Ovary (tissue), 9 donors: Measurements from ENCODE around the gene CMIP. TPM values are rescaled to one million over a fixed set of nuclear protein-coding genes. Genes with fewer than 3 reads are reported as not detected.
A peak's percentile ranks its signal among the peaks of the same experiment; 100 is the strongest.

Source experiments
- DNase-seq, 5 donors: peaks; one replicate each; pipeline ENCODE4 v3.0.0-alpha.2; 2019 to 2020
- H3K27ac ChIP-seq, 2 donors: fragments of 200-600 bp; one replicate each; pipeline versions ENCODE4 v1.5.1 to v1.8.0; 2019 to 2022
- H3K27me3 ChIP-seq: fragments of 200-600 bp; one replicate; pipeline ENCODE4 v1.8.0; 2022
- H3K36me3 ChIP-seq: fragments of 200-600 bp; sonication (generic); one replicate; pipeline ENCODE4 v1.5.1; 2019
- H3K4me1 ChIP-seq: one replicate; pipeline ENCODE4 v1.8.1; 2013; ENCODE audit warnings: mild to moderate bottlenecking, moderate library complexity; ENCODE audit not compliant: insufficient read depth
- H3K4me3 ChIP-seq: fragments of 200-600 bp; sonication (generic); one replicate; pipeline ENCODE4 v1.5.1; 2017
- H3K9me3 ChIP-seq, 2 donors: fragments of 200-600 bp in 1 of 2; sonication (generic) in 1 of 2; one replicate each; pipeline versions ENCODE4 v1.5.1 to v1.8.1; 2013 to 2019; ENCODE audit warnings: mild to moderate bottlenecking in 1 of 2, moderate library complexity in 1 of 2
- EP300 ChIP-seq: sonication (generic); formaldehyde crosslinking; IDR thresholded peaks from one replicate; pipeline ENCODE4 v1.6.1; 2017; ENCODE audit warnings: antibody characterized with exemption
- POLR2A ChIP-seq: fragments of 450-650 bp; IDR thresholded peaks from one replicate; pipeline ENCODE4 v1.6.1; 2017; ENCODE audit warnings: antibody characterized with exemption, mild to moderate bottlenecking, moderate library complexity
- WGBS, 3 donors: extraction: QIAGEN DNeasy Blood & Tissue Kit in 1 of 3; methylation state at CpG; one replicate each; pipeline versions ENCODE4 v1.1.5 to v1.1.7; 2013 to 2017; 5-methylcytosine and 5-hydroxymethylcytosine counted together
- intact Hi-C, 4 donors: fragments of 100-400 bp; cut with DNase I; formaldehyde crosslinking; loops; one replicate each; pipeline versions ENCODE4 v1.11.0 to v1.15.1; 2022 to 2023
- polyA plus RNA-seq, 2 donors: library from polyadenylated mRNA; stranded (reverse); fragments of 200-250 nt in 1 of 2; fragments of 350-450 nt in 1 of 2; fragmentation: Illumina TruSeq in 1 of 2; extraction: RNeasy Lipid Tissue Mini Kit (QIAGEN cat#74804) in 1 of 2; gene quantifications; one replicate each; pipeline ENCODE4 v1.2.3, GENCODE V29; 2013 to 2014
- total RNA-seq, 7 donors: library from RNA; depleted of rRNA in 2 of 7; stranded (reverse); fragments of >200 nt in 2 of 7; fragmentation: NEBNext Ultra II Directional in 3 of 7; extraction: Animal tissue kit (Norgen Biotek cat#: 25700) in 3 of 7; gene quantifications; one replicate each; pipeline versions ENCODE4 v1.1.0 to v1.2.4, GENCODE V29; 2016 to 2023
- TF ChIP-seq, protein P1 (sequence below), 3 donors: fragments of 450-650 bp in 2 of 3; fragments of 200-600 bp in 1 of 3; IDR thresholded peaks; one replicate each; pipeline versions ENCODE4 v1.5.1 to v1.8.0; 2016 to 2022; ENCODE audit warnings: antibody characterized with exemption in 3 of 3, mild to moderate bottlenecking in 1 of 3
- donor health status: DM: no; HTN: no; CAD: no; lungs with moderate emphysema.
- donor health status: DM: no; HTN: no; CAD: no.
- donor health status: Bipolar disorder and iron deficiency.
- donor health status: DM: yes; HTN: yes; CAD: no.
- donor health status: DM: no; HTN: no; CAD: no.
- donor health status: DM: yes; HTN: yes; CAD: no.

Gene CMIP
- total and polyA plus RNA-seq, 9 donors: 19.4 to 68.2 (median 38.7) TPM

DNA sequence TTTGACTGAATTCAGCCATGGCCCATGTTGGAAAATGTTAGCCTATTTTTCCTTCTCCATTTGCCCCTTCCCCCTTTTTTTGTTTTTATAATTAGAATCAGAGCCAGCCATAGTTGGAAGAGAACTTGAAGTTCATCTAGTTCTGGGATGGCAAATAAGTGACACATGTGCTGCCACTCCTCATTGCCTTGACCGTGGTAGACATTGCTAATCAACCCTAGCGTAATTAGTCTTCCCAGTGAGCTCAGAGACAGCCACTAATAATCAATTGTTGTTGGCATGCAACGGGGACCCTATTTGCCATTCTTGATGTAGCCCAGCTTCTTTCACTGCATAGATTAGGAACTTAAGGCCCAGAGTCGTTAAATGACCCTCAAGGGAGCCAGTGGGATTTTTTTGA is 16.6 kb downstream of the CMIP start:
- no peak for DNase-seq
- Histone ChIP-seq H3K4me1 (peaks cover 12% of the 10 kb centered on the region), H3K27ac (no peak overlapping the region), H3K36me3 (no peaks in the 10 kb centered on the region), H3K4me3 (no peak overlapping the region), H3K27me3 (no peaks in the 10 kb centered on the region), H3K9me3 (no peaks in the 10 kb centered on the region)
- WGBS, 3 donors: 91 to 100% (median 96%) methylated on average over 4 of the region's 4 CpGs
- TF ChIP-seq POLR2A: no peak
- TF ChIP-seq, protein P1, sequence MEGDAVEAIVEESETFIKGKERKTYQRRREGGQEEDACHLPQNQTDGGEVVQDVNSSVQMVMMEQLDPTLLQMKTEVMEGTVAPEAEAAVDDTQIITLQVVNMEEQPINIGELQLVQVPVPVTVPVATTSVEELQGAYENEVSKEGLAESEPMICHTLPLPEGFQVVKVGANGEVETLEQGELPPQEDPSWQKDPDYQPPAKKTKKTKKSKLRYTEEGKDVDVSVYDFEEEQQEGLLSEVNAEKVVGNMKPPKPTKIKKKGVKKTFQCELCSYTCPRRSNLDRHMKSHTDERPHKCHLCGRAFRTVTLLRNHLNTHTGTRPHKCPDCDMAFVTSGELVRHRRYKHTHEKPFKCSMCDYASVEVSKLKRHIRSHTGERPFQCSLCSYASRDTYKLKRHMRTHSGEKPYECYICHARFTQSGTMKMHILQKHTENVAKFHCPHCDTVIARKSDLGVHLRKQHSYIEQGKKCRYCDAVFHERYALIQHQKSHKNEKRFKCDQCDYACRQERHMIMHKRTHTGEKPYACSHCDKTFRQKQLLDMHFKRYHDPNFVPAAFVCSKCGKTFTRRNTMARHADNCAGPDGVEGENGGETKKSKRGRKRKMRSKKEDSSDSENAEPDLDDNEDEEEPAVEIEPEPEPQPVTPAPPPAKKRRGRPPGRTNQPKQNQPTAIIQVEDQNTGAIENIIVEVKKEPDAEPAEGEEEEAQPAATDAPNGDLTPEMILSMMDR (IDR thresholded peaks at IDR 0.05): no peak
- no peak for TF ChIP-seq EP300
- intact Hi-C loops: loop anchor here in 1 of 4 donors (5.0 kb wide), 1 partner anchor 191 kb away; no protein-coding TSS in a partner anchor

DNA sequence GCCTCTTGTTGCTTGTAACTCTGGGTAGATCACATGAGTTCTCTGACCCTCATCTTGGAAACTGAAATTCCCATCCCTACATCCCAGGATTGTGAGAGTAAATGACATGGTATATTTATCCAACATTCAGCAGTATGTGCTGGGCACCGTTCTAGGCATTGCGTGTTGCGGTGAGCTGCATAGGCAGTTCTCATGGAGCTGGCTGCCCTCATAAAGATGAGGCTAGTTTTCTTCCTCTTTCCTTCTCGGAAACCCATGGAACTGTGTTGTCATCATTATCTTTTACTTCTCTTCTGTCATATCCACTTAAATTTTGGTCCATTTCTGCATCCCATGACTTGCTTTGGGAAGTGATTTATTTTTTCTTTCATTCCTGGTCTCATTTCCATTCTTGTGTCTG is 17.2 kb downstream of the CMIP start:
- intact Hi-C loops: loop anchor here in 1 of 4 donors (5.0 kb wide), 1 partner anchor 191 kb away; no protein-coding TSS in a partner anchor
- H3K27ac ChIP-seq: no peak overlapping the region
- H3K4me1 ChIP-seq: peaks cover 12% of the 10 kb centered on the region
- WGBS, 3 donors: 94 to 96% (median 96%) methylated on average over 4 of the region's 4 CpGs
- H3K4me3 ChIP-seq: no peak overlapping the region
- H3K9me3 ChIP-seq: no peaks in the 10 kb centered on the region
- no peaks in the 10 kb centered on the region for H3K27me3 ChIP-seq
- no peak for DNase-seq
- TF ChIP-seq, protein P1 (IDR thresholded peaks at IDR 0.05): no peak
- no peak for TF ChIP-seq EP300
- no peak for TF ChIP-seq POLR2A
- no peaks in the 10 kb centered on the region for H3K36me3 ChIP-seq

DNA sequence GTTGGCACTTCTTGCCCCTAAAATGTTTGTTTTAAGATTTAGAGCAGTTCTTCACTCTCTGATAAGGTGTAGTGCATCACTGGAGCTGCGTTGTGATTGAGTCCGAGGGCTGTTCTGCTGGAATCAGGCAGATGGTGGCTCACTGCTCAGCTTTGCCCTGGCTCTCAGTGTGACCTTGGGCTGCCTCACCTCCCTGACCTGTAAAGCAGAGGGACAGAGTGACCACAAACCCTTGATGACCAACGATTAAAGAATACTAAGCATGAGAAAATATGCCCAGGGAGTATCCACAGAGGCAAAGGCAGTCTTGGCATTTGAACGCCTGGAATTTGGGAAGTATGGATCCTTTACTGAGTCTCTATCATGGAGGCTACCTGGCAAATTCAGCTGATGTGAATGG is 18.1 kb downstream of the CMIP start:
- 29 to 41% (median 30%) methylated on average over 4 of the region's 4 CpGs for WGBS, 3 donors
- intact Hi-C loops: loop anchor here in 1 of 4 donors (5.0 kb wide), 1 partner anchor 190 kb away; no protein-coding TSS in a partner anchor
- no peak for DNase-seq
- Histone ChIP-seq H3K4me1 (peaks cover 10% of the 10 kb centered on the region), H3K27ac (no peak overlapping the region), H3K4me3 (no peak overlapping the region), H3K36me3 (no peaks in the 10 kb centered on the region), H3K9me3 (no peaks in the 10 kb centered on the region), H3K27me3 (no peaks in the 10 kb centered on the region)
- no peak for TF ChIP-seq POLR2A
- TF ChIP-seq EP300: no peak
- TF ChIP-seq, protein P1 (IDR thresholded peaks at IDR 0.05): no peak

DNA sequence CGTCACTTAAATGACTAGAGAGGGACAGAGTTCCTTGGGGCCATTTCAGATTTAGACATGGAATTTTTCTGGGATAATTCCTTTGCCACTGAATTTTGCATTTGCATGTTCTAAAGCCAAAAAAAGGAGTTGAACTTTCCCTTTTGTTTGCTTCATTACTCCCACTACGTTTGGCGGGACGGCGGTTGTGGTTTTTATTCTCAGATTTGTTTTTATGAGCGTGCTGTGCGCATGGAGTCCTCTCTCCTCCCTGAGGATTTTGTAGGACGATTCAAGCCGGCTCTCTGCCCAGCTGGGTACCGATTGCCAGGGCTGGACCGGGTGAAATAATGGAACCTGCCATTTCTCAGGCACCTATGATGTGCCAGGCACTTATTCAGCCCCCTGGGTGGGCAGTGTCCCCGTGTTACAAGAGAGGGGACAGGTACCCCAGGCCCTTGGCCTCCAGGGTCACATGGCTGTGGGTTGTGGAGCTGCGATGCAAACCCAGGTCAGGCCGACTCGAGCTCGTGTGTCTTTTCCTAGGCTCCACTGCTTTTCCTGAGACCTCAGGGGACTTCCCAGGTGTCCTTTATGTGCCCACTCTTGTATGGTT is 18.8 kb downstream of the CMIP start:
- H3K27ac ChIP-seq: peak overlapping the region in 1 of 2 donors; percentile 27
- no peaks in the 10 kb centered on the region for H3K27me3 ChIP-seq
- peak in 2 of 5 donors; percentile 56 to 68 for DNase-seq
- H3K4me1 ChIP-seq: peaks cover 10% of the 10 kb centered on the region
- no peak for TF ChIP-seq POLR2A
- TF ChIP-seq EP300: no peak
- TF ChIP-seq, protein P1 (IDR thresholded peaks at IDR 0.05): no peak
- intact Hi-C loops: loop anchor here in 1 of 4 donors (5.0 kb wide), 1 partner anchor 189 kb away; no protein-coding TSS in a partner anchor
- no peaks in the 10 kb centered on the region for H3K36me3 ChIP-seq
- H3K9me3 ChIP-seq: no peaks in the 10 kb centered on the region
- WGBS, 3 donors: 19 to 35% (median 24%) methylated on average over 16 of the region's 16 CpGs
- H3K4me3 ChIP-seq: no peak overlapping the region
